H1 (cell line): ENCODE measurements around the gene IFRD1. TPM values are rescaled to one million over a fixed set of nuclear protein-coding genes. Genes with fewer than 3 reads are reported as not detected.

Experiments used
- CTCF ChIA-PET: fragments of 300-600 bp; sonication (Branson Sonifier 250); formaldehyde crosslinking; loops from one replicate; lab custom pipeline; 2021; ENCODE audit not compliant: partially characterized antibody; lab: Charles Lee
- POLR2A ChIA-PET: fragments of 300-600 bp; sonication (Branson Sonifier 250); formaldehyde crosslinking; loops from one replicate; lab custom pipeline; 2021; ENCODE audit warnings: inconsistent platforms; ENCODE audit not compliant: partially characterized antibody; lab: Charles Lee
- DNase-seq, 2 experiments: peaks; one replicate each; pipeline versions ENCODE4 v3.0.0 to v3.0.0-alpha.2; 2010 to 2022; ENCODE audit warnings: low spot score in 2 of 2, low read depth in 1 of 2, mixed read lengths in 1 of 2
- FAIRE-seq: peaks from 2 replicates; lab custom pipeline; 2011; peaks lifted over from hg19 to GRCh38; lab: Jason Lieb, UNC
- H2AFZ ChIP-seq: 2 replicates; pipeline ENCODE4 v1.8.1; 2012; ENCODE audit warnings: low read length, inconsistent platforms
- H2AK5ac ChIP-seq: 2 replicates; pipeline ENCODE4 v1.6.1; 2013; ENCODE audit warnings: low read depth, low read length
- H2BK120ac ChIP-seq: replicated peaks from 2 replicates; pipeline ENCODE3; 2013; ENCODE audit warnings: low read depth, low read length, inconsistent platforms
- H2BK12ac ChIP-seq: 2 replicates; pipeline ENCODE4 v1.6.1; 2013; ENCODE audit warnings: low read depth, low read length
- H2BK15ac ChIP-seq: 2 replicates; pipeline ENCODE4 v1.6.1; 2013; ENCODE audit warnings: low read length
- H2BK20ac ChIP-seq: 2 replicates; pipeline ENCODE4 v1.6.1; 2013; ENCODE audit warnings: low read length
- H2BK5ac ChIP-seq: 2 replicates; pipeline ENCODE4 v1.6.1; 2013; ENCODE audit warnings: low read depth, low read length
- H3K14ac ChIP-seq: 2 replicates; pipeline ENCODE4 v1.6.1; 2013; ENCODE audit warnings: inconsistent platforms; ENCODE audit not compliant: insufficient read length
- H3K18ac ChIP-seq: 2 replicates; pipeline ENCODE4 v1.6.1; 2013; ENCODE audit warnings: low read length; ENCODE audit errors: extremely low read depth
- H3K23ac ChIP-seq: 2 replicates; pipeline ENCODE4 v1.6.1; 2013; ENCODE audit warnings: inconsistent platforms; ENCODE audit not compliant: insufficient read length
- H3K23me2 ChIP-seq: 2 replicates; pipeline ENCODE4 v1.6.1; 2013; ENCODE audit warnings: low read depth, low read length
- H3K27ac ChIP-seq: 2 replicates; pipeline ENCODE4 v1.6.1; 2011; ENCODE audit warnings: low read depth, low read length, inconsistent platforms
- H3K27me3 ChIP-seq, 4 experiments: replicated peaks in 1 of 4; 1 replicate in 1 of 4; 2 replicates in 3 of 4; pipeline versions ENCODE4 v1.6.1 to v1.8.1; 2011 to 2013; ENCODE audit warnings: low read length in 3 of 4, mild to moderate bottlenecking in 3 of 4, inconsistent platforms in 2 of 4, mixed read lengths in 2 of 4, moderate library complexity in 1 of 4; ENCODE audit not compliant: control insufficient read depth in 3 of 4, insufficient read depth in 3 of 4; ENCODE audit errors: extremely low read depth in 1 of 4
- H3K36me3 ChIP-seq, 4 experiments: 2 replicates each; pipeline versions ENCODE4 v1.6.1 to v1.8.1; 2011 to 2013; ENCODE audit warnings: mild to moderate bottlenecking in 4 of 4, low read length in 3 of 4, moderate library complexity in 2 of 4, control low read depth in 1 of 4, inconsistent platforms in 1 of 4; ENCODE audit not compliant: insufficient read depth in 4 of 4, control insufficient read depth in 2 of 4
- H3K4ac ChIP-seq: replicated peaks from 2 replicates; pipeline ENCODE3; 2013; ENCODE audit warnings: low read length, low read depth, mixed read lengths, inconsistent platforms; ENCODE audit not compliant: insufficient read length
- H3K4me1 ChIP-seq, 4 experiments: replicated peaks in 1 of 4; 1 replicate in 1 of 4; 2 replicates in 3 of 4; pipeline versions ENCODE4 v1.6.1 to v1.8.1; 2011 to 2013; ENCODE audit warnings: low read length in 3 of 4, inconsistent platforms in 2 of 4, mixed read lengths in 1 of 4; ENCODE audit not compliant: insufficient read depth in 4 of 4, control insufficient read depth in 3 of 4
- H3K4me2 ChIP-seq, 2 experiments: 2 replicates each; pipeline versions ENCODE4 v1.6.1 to v1.8.1; 2011 to 2013; ENCODE audit warnings: low read depth in 2 of 2, low read length in 2 of 2, control low read depth in 1 of 2, inconsistent platforms in 1 of 2, mild to moderate bottlenecking in 1 of 2; ENCODE audit not compliant: insufficient read depth in 1 of 2
- H3K4me3 ChIP-seq, 4 experiments: fragments of 200-600, 300-600 bp in 1 of 4; sonication (generic), shearing (Covaris generic), sonication (Bioruptor Twin) in 1 of 4; 2 replicates each; pipeline versions ENCODE4 v1.5.1 to v1.8.1; 2011 to 2016; ENCODE audit warnings: low read length in 4 of 4, low read depth in 3 of 4, control low read depth in 2 of 4, inconsistent platforms in 2 of 4, mild to moderate bottlenecking in 2 of 4, mixed read lengths in 1 of 4, moderate library complexity in 1 of 4; ENCODE audit not compliant: insufficient read depth in 2 of 4; ENCODE audit errors: extremely low read depth in 1 of 4
- H3K56ac ChIP-seq: replicated peaks from 2 replicates; pipeline ENCODE3; 2013; ENCODE audit warnings: low read depth, mild to moderate bottlenecking, mixed read lengths, low read length, inconsistent platforms; ENCODE audit not compliant: insufficient read length
- H3K79me1 ChIP-seq: 2 replicates; pipeline ENCODE4 v1.6.1; 2013; ENCODE audit warnings: low read depth, low read length, control low read depth
- H3K79me2 ChIP-seq, 2 experiments: 2 replicates each; pipeline versions ENCODE4 v1.6.1 to v1.8.1; 2012 to 2013; ENCODE audit warnings: low read length in 2 of 2, mild to moderate bottlenecking in 2 of 2, inconsistent platforms in 1 of 2; ENCODE audit not compliant: insufficient read depth in 2 of 2, control insufficient read depth in 1 of 2
- H3K9ac ChIP-seq, 4 experiments: replicated peaks in 1 of 4; 1 replicate in 1 of 4; 2 replicates in 3 of 4; pipeline versions ENCODE4 v1.6.1 to v1.8.1; 2011 to 2013; ENCODE audit warnings: low read depth in 3 of 4, low read length in 3 of 4, control low read depth in 2 of 4, mild to moderate bottlenecking in 2 of 4, moderate library complexity in 2 of 4, inconsistent platforms in 1 of 4; ENCODE audit errors: extremely low read depth in 1 of 4
- H3K9me3 ChIP-seq, 2 experiments: 2 replicates each; pipeline versions ENCODE4 v1.6.1 to v1.8.1; 2012 to 2013; ENCODE audit warnings: mild to moderate bottlenecking in 2 of 2, moderate library complexity in 2 of 2, control low read depth in 1 of 2, inconsistent platforms in 1 of 2, low read depth in 1 of 2, low read length in 1 of 2, mixed read lengths in 1 of 2; ENCODE audit not compliant: insufficient read depth in 2 of 2
- H4K20me1 ChIP-seq, 2 experiments: replicated peaks in 1 of 2; 2 replicates each; pipeline versions ENCODE3 to v1.8.1; 2011 to 2013; ENCODE audit warnings: inconsistent platforms in 2 of 2, low read length in 2 of 2, mild to moderate bottlenecking in 1 of 2; ENCODE audit not compliant: insufficient read depth in 2 of 2, control insufficient read depth in 1 of 2
- H4K5ac ChIP-seq: 2 replicates; pipeline ENCODE4 v1.6.1; 2013; ENCODE audit warnings: low read length, low read depth, mixed read lengths, inconsistent platforms; ENCODE audit not compliant: insufficient read length
- H4K8ac ChIP-seq: 2 replicates; pipeline ENCODE4 v1.8.0; 2013; ENCODE audit warnings: mild to moderate bottlenecking, moderate library complexity, low read length, inconsistent platforms; ENCODE audit not compliant: insufficient read depth; ENCODE audit errors: extremely low read depth
- H4K91ac ChIP-seq: replicated peaks from 2 replicates; pipeline ENCODE3; 2013; ENCODE audit warnings: low read length, mixed read lengths, inconsistent platforms; ENCODE audit not compliant: insufficient read length
- CREB1 ChIP-seq: IDR thresholded peaks from 2 replicates; pipeline ENCODE4 v1.6.1; 2012; ENCODE audit warnings: inconsistent platforms
- EGR1 ChIP-seq: IDR thresholded peaks from 2 replicates; pipeline ENCODE4 v1.6.1; 2011; ENCODE audit warnings: low read depth, low read length, borderline replicate concordance
- NANOG ChIP-seq: IDR thresholded peaks from 2 replicates; pipeline ENCODE4 v1.6.1; 2011; ENCODE audit warnings: low read length, low read depth, mild to moderate bottlenecking, inconsistent platforms; ENCODE audit not compliant: insufficient read depth, poor library complexity, severe bottlenecking
- NRF1 ChIP-seq: IDR thresholded peaks from 2 replicates; pipeline ENCODE4 v1.6.1; 2011; ENCODE audit warnings: mild to moderate bottlenecking, low read depth, low read length, improper control_type of control experiment
- POU5F1 ChIP-seq: IDR thresholded peaks from 2 replicates; pipeline ENCODE4 v1.6.1; 2011; ENCODE audit warnings: low read depth, mild to moderate bottlenecking, low read length, moderate library complexity
- RAD21 ChIP-seq, 2 experiments: IDR thresholded peaks in 1 of 2; conservative IDR thresholded peaks in 1 of 2; 2 replicates each; pipeline ENCODE4 v1.6.1; 2011; ENCODE audit warnings: low read depth in 2 of 2, low read length in 2 of 2, improper control_type of control experiment in 1 of 2, inconsistent platforms in 1 of 2, mild to moderate bottlenecking in 1 of 2, moderate library complexity in 1 of 2
- SP2 ChIP-seq: IDR thresholded peaks from 2 replicates; pipeline ENCODE4 v1.6.1; 2012; ENCODE audit warnings: mild to moderate bottlenecking, low read length, inconsistent platforms
- TAF1 ChIP-seq: IDR thresholded peaks from 2 replicates; pipeline ENCODE4 v1.6.1; 2011; ENCODE audit warnings: mild to moderate bottlenecking, low read depth, low read length
- TAF7 ChIP-seq: optimal IDR thresholded peaks from 2 replicates; pipeline ENCODE3; 2011; ENCODE audit warnings: low read depth, mild to moderate bottlenecking, inconsistent platforms, low read length, moderate library complexity, borderline replicate concordance
- TEAD4 ChIP-seq: IDR thresholded peaks from 2 replicates; pipeline ENCODE4 v1.6.1; 2012; ENCODE audit warnings: low read depth, low read length, inconsistent platforms, mixed read lengths
- YY1 ChIP-seq: IDR thresholded peaks from 2 replicates; pipeline ENCODE4 v1.6.1; 2011; ENCODE audit warnings: low read depth, mild to moderate bottlenecking, low read length
- WGBS, 2 experiments: shearing (Covaris generic) in 1 of 2; methylation state at CpG; one replicate each; pipeline versions ENCODE4 v1.1.6 to v1.1.7; 2013 to 2015; ENCODE audit warnings: low lambda C conversion rate in 2 of 2, mixed read lengths in 2 of 2, inconsistent platforms in 1 of 2, low coverage in 1 of 2, missing lambda C conversion rate in 1 of 2; ENCODE audit not compliant: insufficient replicate concordance in 2 of 2, insufficient coverage in 1 of 2, insufficient read length in 1 of 2; ENCODE audit errors: extremely low coverage in 1 of 2, missing lambda C conversion rate in 1 of 2; 5-methylcytosine and 5-hydroxymethylcytosine counted together
- polyA plus RNA-seq, 7 experiments: library from polyadenylated mRNA; depleted of rRNA in 3 of 7; stranded (reverse) in 5 of 7; unstranded in 2 of 7; fragments of >200 nt in 5 of 7; fragments of 200-250 nt in 2 of 7; gene quantifications; 1 replicate in 5 of 7; 2 replicates in 1 of 7; 4 replicates in 1 of 7; pipeline versions ENCODE4 v1.2.1 to v1.2.3, GENCODE V29; 2011 to 2013; ENCODE audit warnings: missing spikeins in 2 of 7, mixed read lengths in 2 of 7
- total RNA-seq: library from RNA; stranded (reverse); fragmentation: NEBNext Ultra II Directional; extraction: Animal tissue kit (Norgen Biotek cat#: 25700); gene quantifications from 2 replicates; pipeline ENCODE4 v1.2.1, GENCODE V29; 2021
- TF ChIP-seq, protein P1 (sequence below): IDR thresholded peaks from 2 replicates; pipeline ENCODE4 v1.6.1; 2012; ENCODE audit warnings: inconsistent platforms

Gene IFRD1
- total and polyA plus RNA-seq, 2 of the 8 experiments (the other 6 are each of a cell fraction or from before 2014, with no cell fraction given) = 23.0 to 50.4 TPM

DNA sequence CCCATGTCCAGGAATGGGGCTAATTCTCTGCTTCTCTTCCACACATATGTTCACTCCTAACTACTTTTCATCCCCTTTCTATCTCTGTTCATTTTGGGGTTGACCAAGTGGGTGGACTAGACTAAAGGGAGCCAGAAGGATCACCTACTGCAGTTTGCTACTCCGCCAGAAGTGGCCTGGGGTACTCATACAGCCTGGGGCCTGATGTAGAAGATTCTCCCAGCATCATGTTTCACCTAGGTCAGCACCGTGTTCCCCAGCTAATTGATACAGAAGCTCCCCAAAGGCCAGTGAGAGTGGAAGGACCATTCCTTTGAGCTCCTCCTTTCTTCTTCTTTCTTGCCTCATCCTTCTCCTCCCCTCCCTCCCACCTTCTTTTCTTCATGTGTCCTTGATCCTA is 19.6 kb upstream of the IFRD1 start:
- Histone ChIP-seq H2AFZ (no peak overlapping the region), H3K56ac (no peak overlapping the region), H2BK120ac (no peak overlapping the region), H3K14ac (no peak overlapping the region), H3K4me3 (no peak overlapping the region), H3K18ac (no peak overlapping the region), H2BK12ac (no peak overlapping the region), H4K5ac (no peak overlapping the region), H3K4me1 (peaks cover 0 to 6% (median 0%) of the 10 kb centered on the region in 4 experiments; a peak in 2 of 7 replicates), H3K4ac (no peak overlapping the region), H3K23ac (no peak overlapping the region), H3K27ac (no peak overlapping the region), H4K91ac (no peak overlapping the region), H2BK5ac (no peak overlapping the region), H4K8ac (no peak overlapping the region; the same call in 1 of the 2 replicates), H3K9me3 (no peaks in the 10 kb centered on the region), H3K27me3 (no peaks in the 10 kb centered on the region), H3K79me2 (no peaks in the 10 kb centered on the region), H3K36me3 (no peaks in the 10 kb centered on the region), H2BK20ac (no peak overlapping the region), H3K4me2 (no peak overlapping the region), H3K23me2 (no peaks in the 10 kb centered on the region), H3K9ac (no peak overlapping the region), H2BK15ac (no peak overlapping the region), H2AK5ac (no peak overlapping the region), H4K20me1 (no peaks in the 10 kb centered on the region), H3K79me1 (no peaks in the 10 kb centered on the region)
- no peak for TF ChIP-seq TAF1
- no peak for TF ChIP-seq TEAD4
- TF ChIP-seq YY1 = no peak
- no peak for TF ChIP-seq NANOG
- no peak for TF ChIP-seq POU5F1
- TF ChIP-seq CREB1 = no peak
- no peak for TF ChIP-seq EGR1
- TF ChIP-seq SP2 = no peak
- TF ChIP-seq TAF7 = no peak
- no peak for TF ChIP-seq RAD21 (IDR thresholded peaks at IDR 0.05 in 1 of 2, conservative IDR thresholded peaks at IDR 0.05 in 1 of 2; ENCODE audit: low read depth in 2 of 2, low read length in 2 of 2)
- TF ChIP-seq, protein P1, sequence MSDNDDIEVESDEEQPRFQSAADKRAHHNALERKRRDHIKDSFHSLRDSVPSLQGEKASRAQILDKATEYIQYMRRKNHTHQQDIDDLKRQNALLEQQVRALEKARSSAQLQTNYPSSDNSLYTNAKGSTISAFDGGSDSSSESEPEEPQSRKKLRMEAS = no peak
- no peak for TF ChIP-seq NRF1
- 75% methylated on average over 2 of the region's 2 CpGs; no CpG with 5 or more reads in 1 of the 2 experiments for WGBS, 2 experiments
- FAIRE-seq (no peak), DNase-seq (no peak)
- ChIA-PET CTCF (no interaction called here), POLR2A (interaction anchor here (1.2 to 2.1 kb wide), 2 partner anchors 10 to 20 kb away, joined by 3 to 8 read pairs; partner anchors contain the start of gene IFRD1)
